GM12873 (cell line): ENCODE measurements around the gene CHAC1.

Experiments
- CTCF ChIP-seq: IDR thresholded peaks from 2 replicates; pipeline ENCODE4 v1.5.1; 2012; ENCODE audit warnings: low read depth, mild to moderate bottlenecking, moderate library complexity, low read length, control low read depth; ENCODE audit not compliant: insufficient read depth; ENCODE audit errors: missing control alignments

Gene CHAC1

GRCh38 chr15:40936234-40936708 lies 17.0 kb upstream of the CHAC1 start:
- TF ChIP-seq CTCF: no peak

- TF ChIP-seq CTCF: peak; percentile 41
Measured at GRCh38 chr15:40936709-40937666, 16.3 kb upstream of the CHAC1 start.

GRCh38 chr15:40937762-40938535 lies 15.3 kb upstream of the CHAC1 start:
- TF ChIP-seq CTCF: peak; percentile 35

GRCh38 chr15:40938536-40938870 lies 14.8 kb upstream of the CHAC1 start:
- TF ChIP-seq CTCF: no peak

GRCh38 chr15:40940296-40940801 lies 12.9 kb upstream of the CHAC1 start:
- no peak for TF ChIP-seq CTCF

GRCh38 chr15:40941068-40941527 lies 12.2 kb upstream of the CHAC1 start:
- TF ChIP-seq CTCF: no peak
